ENCODE data around the gene SORCS3.

SORCS3 gene

DNA sequence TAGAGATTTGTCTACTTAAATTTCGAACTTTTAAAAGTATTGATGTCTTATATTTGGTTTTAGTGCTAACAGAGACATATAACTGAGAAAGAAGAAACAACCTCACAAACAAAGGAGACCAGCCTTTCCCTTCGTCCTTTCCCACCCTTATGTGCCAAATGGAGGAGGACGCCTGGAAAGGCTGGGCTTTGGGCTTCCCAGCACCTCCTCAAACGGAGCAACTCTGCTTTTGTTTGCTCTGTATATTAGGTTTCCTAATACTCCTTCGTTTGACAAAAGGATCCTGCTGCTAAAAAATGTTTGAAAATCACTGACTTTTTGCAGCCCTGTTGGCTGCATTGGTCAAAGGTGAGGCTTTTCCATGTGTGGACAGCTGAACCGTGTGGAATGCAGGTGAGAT, 471.8 kb downstream of the SORCS3 start:
- Histone ChIP-seq H3K36me3 (ENCODE audit: insufficient read depth, low read length) (no peaks in the 10 kb centered on the region), H3K4me2 (ENCODE audit: insufficient read depth, low read length) (no peak overlapping the region), H4K20me1 (ENCODE audit: insufficient read depth, low read length) (no peaks in the 10 kb centered on the region), H3K4me1 (ENCODE audit: insufficient read depth, low read length) (no peaks in the 10 kb centered on the region), H3K27me3 (ENCODE audit: insufficient read depth, low read length, poor library complexity) (no peaks in the 10 kb centered on the region), H2AFZ (ENCODE audit: low read depth, low read length) (no peak overlapping the region), H3K9me3 (ENCODE audit: insufficient read depth, low read length, severe bottlenecking) (no peaks in the 10 kb centered on the region), H3K9ac (ENCODE audit: low read depth, low read length) (no peak overlapping the region), H3K4me3 (ENCODE audit: low read depth in 1 of 2, low read length in 2 of 2) (no peak overlapping the region), H3K79me2 (ENCODE audit: insufficient read depth, low read length) (no peaks in the 10 kb centered on the region), H3K27ac (ENCODE audit: low read length) (no peak overlapping the region)
- TF ChIP-seq, protein P1, sequence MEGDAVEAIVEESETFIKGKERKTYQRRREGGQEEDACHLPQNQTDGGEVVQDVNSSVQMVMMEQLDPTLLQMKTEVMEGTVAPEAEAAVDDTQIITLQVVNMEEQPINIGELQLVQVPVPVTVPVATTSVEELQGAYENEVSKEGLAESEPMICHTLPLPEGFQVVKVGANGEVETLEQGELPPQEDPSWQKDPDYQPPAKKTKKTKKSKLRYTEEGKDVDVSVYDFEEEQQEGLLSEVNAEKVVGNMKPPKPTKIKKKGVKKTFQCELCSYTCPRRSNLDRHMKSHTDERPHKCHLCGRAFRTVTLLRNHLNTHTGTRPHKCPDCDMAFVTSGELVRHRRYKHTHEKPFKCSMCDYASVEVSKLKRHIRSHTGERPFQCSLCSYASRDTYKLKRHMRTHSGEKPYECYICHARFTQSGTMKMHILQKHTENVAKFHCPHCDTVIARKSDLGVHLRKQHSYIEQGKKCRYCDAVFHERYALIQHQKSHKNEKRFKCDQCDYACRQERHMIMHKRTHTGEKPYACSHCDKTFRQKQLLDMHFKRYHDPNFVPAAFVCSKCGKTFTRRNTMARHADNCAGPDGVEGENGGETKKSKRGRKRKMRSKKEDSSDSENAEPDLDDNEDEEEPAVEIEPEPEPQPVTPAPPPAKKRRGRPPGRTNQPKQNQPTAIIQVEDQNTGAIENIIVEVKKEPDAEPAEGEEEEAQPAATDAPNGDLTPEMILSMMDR (IDR thresholded peaks at IDR 0.05; ENCODE audit: borderline replicate concordance, extremely low read depth, low read length, poor library complexity, severe bottlenecking), result no peak
- TF ChIP-seq EZH2 (IDR thresholded peaks at IDR 0.05; ENCODE audit: borderline replicate concordance, low read depth, low read length, severe bottlenecking), result no peak
- DNase-seq, result no peak
- no peak for ATAC-seq (ENCODE audit: insufficient read depth, low read depth)

DNA sequence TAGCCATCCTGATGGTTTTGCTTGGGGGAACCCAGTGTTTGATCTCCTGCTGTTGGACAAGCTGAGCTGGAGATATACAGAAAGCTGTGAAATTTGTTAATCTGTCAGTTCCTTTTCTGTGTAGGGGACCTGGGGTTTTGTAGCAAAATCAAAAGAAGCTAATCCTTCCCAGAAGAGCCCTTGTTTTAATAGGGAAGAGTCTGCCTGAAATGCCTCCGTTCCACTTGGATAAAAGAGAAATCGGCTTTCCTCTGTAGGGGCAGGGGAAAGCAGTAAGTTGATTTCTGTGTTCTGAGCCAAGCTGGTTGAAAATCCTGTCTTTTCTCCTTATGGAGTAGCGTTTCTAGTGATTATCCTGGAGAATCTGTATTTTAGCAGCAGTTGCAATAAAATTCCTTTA, 472.6 kb downstream of the SORCS3 start:
- no peaks in the 10 kb centered on the region for H3K79me2 ChIP-seq (ENCODE audit: insufficient read depth, low read length)
- no peak overlapping the region for H3K27ac ChIP-seq (ENCODE audit: low read length)
- H3K27me3 ChIP-seq (ENCODE audit: insufficient read depth, low read length, poor library complexity), result no peaks in the 10 kb centered on the region
- H4K20me1 ChIP-seq (ENCODE audit: insufficient read depth, low read length), result no peaks in the 10 kb centered on the region
- H3K9me3 ChIP-seq (ENCODE audit: insufficient read depth, low read length, severe bottlenecking), result no peaks in the 10 kb centered on the region
- no peak overlapping the region for H3K4me3 ChIP-seq (ENCODE audit: low read depth in 1 of 2, low read length in 2 of 2)
- H3K9ac ChIP-seq (ENCODE audit: low read depth, low read length), result no peak overlapping the region
- TF ChIP-seq EZH2 (IDR thresholded peaks at IDR 0.05; ENCODE audit: borderline replicate concordance, low read depth, low read length, severe bottlenecking), result no peak
- TF ChIP-seq, protein P1 (IDR thresholded peaks at IDR 0.05; ENCODE audit: borderline replicate concordance, extremely low read depth, low read length, poor library complexity, severe bottlenecking), result no peak
- no peaks in the 10 kb centered on the region for H3K4me1 ChIP-seq (ENCODE audit: insufficient read depth, low read length)
- H2AFZ ChIP-seq (ENCODE audit: low read depth, low read length), result no peak overlapping the region
- no peak overlapping the region for H3K4me2 ChIP-seq (ENCODE audit: insufficient read depth, low read length)
- DNase-seq, result no peak
- H3K36me3 ChIP-seq (ENCODE audit: insufficient read depth, low read length), result no peaks in the 10 kb centered on the region
- no peak for ATAC-seq (ENCODE audit: insufficient read depth, low read depth)

DNA sequence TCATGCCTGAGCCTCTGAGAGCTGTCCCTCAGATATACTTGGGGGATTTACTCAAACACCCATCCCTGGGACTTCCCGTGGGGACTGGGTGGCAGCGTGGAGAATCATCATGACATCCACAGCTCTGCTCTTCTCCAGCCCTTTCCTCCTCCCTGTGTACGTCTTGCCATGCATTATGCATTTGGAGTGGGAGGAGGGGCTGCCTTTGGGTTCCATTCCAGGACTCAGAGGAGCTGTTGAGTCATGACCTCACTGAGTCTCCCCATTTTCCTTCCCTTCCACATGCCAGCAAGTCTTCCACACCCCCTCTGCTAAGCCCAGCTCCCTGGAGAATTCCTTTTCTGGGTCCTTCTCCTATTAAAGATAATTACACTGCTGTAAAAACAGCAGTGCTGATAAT, 480.7 kb downstream of the SORCS3 start:
- H3K9ac ChIP-seq (ENCODE audit: low read depth, low read length), result no peak overlapping the region
- no peaks in the 10 kb centered on the region for H4K20me1 ChIP-seq (ENCODE audit: insufficient read depth, low read length)
- no peak overlapping the region for H3K27ac ChIP-seq (ENCODE audit: low read length)
- H3K79me2 ChIP-seq (ENCODE audit: insufficient read depth, low read length), result no peaks in the 10 kb centered on the region
- peaks cover 6% of the 10 kb centered on the region for H3K9me3 ChIP-seq (ENCODE audit: insufficient read depth, low read length, severe bottlenecking)
- ATAC-seq (ENCODE audit: insufficient read depth, low read depth), result no peak
- H3K36me3 ChIP-seq (ENCODE audit: insufficient read depth, low read length), result no peaks in the 10 kb centered on the region
- no peak overlapping the region for H3K4me2 ChIP-seq (ENCODE audit: insufficient read depth, low read length)
- no peak overlapping the region for H2AFZ ChIP-seq (ENCODE audit: low read depth, low read length)
- no peak for DNase-seq
- no peaks in the 10 kb centered on the region for H3K4me1 ChIP-seq (ENCODE audit: insufficient read depth, low read length)
- no peak for TF ChIP-seq EZH2 (IDR thresholded peaks at IDR 0.05; ENCODE audit: borderline replicate concordance, low read depth, low read length, severe bottlenecking)
- TF ChIP-seq, protein P1 (IDR thresholded peaks at IDR 0.05; ENCODE audit: borderline replicate concordance, extremely low read depth, low read length, poor library complexity, severe bottlenecking), result no peak
- H3K4me3 ChIP-seq (ENCODE audit: low read depth in 1 of 2, low read length in 2 of 2), result no peak overlapping the region
- no peaks in the 10 kb centered on the region for H3K27me3 ChIP-seq (ENCODE audit: insufficient read depth, low read length, poor library complexity)

DNA sequence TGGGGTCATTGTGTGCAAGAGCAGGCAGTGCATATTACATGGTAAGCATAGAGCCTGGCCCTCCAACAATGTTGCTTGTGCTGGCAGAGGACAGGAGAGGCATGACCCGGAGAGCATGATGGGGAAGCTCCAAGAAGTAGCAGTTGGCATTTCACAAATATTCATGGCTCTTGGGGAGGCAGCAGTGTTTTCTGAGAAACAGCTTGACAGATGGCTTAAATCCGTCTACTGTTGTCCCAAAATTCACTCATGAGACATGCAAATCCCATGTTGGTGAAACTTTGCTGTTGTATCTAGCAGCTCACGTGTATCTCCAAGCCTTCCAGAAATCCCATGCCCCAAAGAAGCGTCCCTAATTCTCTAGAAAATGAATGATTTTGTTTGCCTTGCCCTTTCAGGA, 487.0 kb downstream of the SORCS3 start:
- TF ChIP-seq, protein P1 (IDR thresholded peaks at IDR 0.05; ENCODE audit: borderline replicate concordance, extremely low read depth, low read length, poor library complexity, severe bottlenecking), result no peak
- Histone ChIP-seq H3K36me3 (ENCODE audit: insufficient read depth, low read length) (no peaks in the 10 kb centered on the region), H2AFZ (ENCODE audit: low read depth, low read length) (no peak overlapping the region), H3K9me3 (ENCODE audit: insufficient read depth, low read length, severe bottlenecking) (no peaks in the 10 kb centered on the region), H4K20me1 (ENCODE audit: insufficient read depth, low read length) (no peaks in the 10 kb centered on the region), H3K79me2 (ENCODE audit: insufficient read depth, low read length) (no peaks in the 10 kb centered on the region), H3K27ac (ENCODE audit: low read length) (no peak overlapping the region), H3K4me3 (ENCODE audit: low read depth in 1 of 2, low read length in 2 of 2) (no peak overlapping the region), H3K27me3 (ENCODE audit: insufficient read depth, low read length, poor library complexity) (no peaks in the 10 kb centered on the region), H3K4me1 (ENCODE audit: insufficient read depth, low read length) (no peaks in the 10 kb centered on the region), H3K9ac (ENCODE audit: low read depth, low read length) (no peak overlapping the region), H3K4me2 (ENCODE audit: insufficient read depth, low read length) (no peak overlapping the region)
- DNase-seq (no peak), ATAC-seq (ENCODE audit: insufficient read depth, low read depth) (no peak)
